Endothelial cell of umbilical vein (primary cell): ENCODE measurements around the gene FZD2. TPM values are rescaled to one million over a fixed set of nuclear protein-coding genes. Genes with fewer than 3 reads are reported as not detected.

Source experiments
- BruUV-seq: library from RNA; stranded (reverse); fragments of 400-500 nt; replicated peaks from 2 replicates; lab custom pipeline; 2021; lab: Mats Ljungman, UMichigan
- CTCF ChIA-PET: fragments of 300-600, 350-600 bp; sonication (Branson Sonifier 250); formaldehyde crosslinking; loops from one replicate; lab custom pipeline; 2021; ENCODE audit warnings: antibody characterized with exemption, inconsistent platforms; lab: Charles Lee
- POLR2A ChIA-PET: fragments of 300-600, 350-600 bp; sonication (Branson Sonifier 250); formaldehyde crosslinking; loops from one replicate; lab custom pipeline; 2021; ENCODE audit warnings: antibody characterized with exemption, inconsistent platforms; lab: Charles Lee
- DNase-seq: peaks from one replicate; pipeline ENCODE4 v3.0.0-alpha.2; 2011; ENCODE audit warnings: low read depth, low spot score
- FAIRE-seq: peaks from 2 replicates; lab custom pipeline; 2011; peaks lifted over from hg19 to GRCh38; lab: Jason Lieb, UNC
- H2AFZ ChIP-seq: 2 replicates; pipeline ENCODE4 v1.6.0; 2012; ENCODE audit warnings: low read depth, low read length, control low read depth, inconsistent platforms
- H3K27ac ChIP-seq: 2 replicates; pipeline ENCODE4 v1.5.1; 2011; ENCODE audit warnings: low read depth, mild to moderate bottlenecking, control low read depth, low read length, moderate library complexity; ENCODE audit not compliant: insufficient read depth
- H3K27me3 ChIP-seq, 2 experiments: 2 replicates each; pipeline versions ENCODE4 v1.6.0 to v1.6.1; 2011; ENCODE audit warnings: low read length in 2 of 2, mixed read lengths in 1 of 2; ENCODE audit not compliant: control insufficient read depth in 2 of 2, insufficient read depth in 2 of 2
- H3K36me3 ChIP-seq, 2 experiments: 2 replicates in 1 of 2; 3 replicates in 1 of 2; pipeline ENCODE4 v1.5.1; 2011; ENCODE audit warnings: low read length in 2 of 2, mild to moderate bottlenecking in 1 of 2, moderate library complexity in 1 of 2; ENCODE audit not compliant: control insufficient read depth in 2 of 2, insufficient read depth in 2 of 2; ENCODE audit errors: extremely low read depth in 1 of 2
- H3K4me1 ChIP-seq: 3 replicates; pipeline ENCODE4 v1.5.1; 2011; ENCODE audit warnings: mild to moderate bottlenecking, low read length; ENCODE audit not compliant: control insufficient read depth, insufficient read depth; ENCODE audit errors: extremely low read depth
- H3K4me2 ChIP-seq: 2 replicates; pipeline ENCODE4 v1.6.1; 2011; ENCODE audit warnings: low read length, control low read depth, mixed read lengths; ENCODE audit not compliant: insufficient read depth
- H3K4me3 ChIP-seq, 3 experiments: fragments of 200-600 bp in 1 of 3; sonication (generic), shearing (Covaris generic) in 1 of 3; replicated peaks in 1 of 3; 2 replicates each; pipeline ENCODE4 v1.5.1; 2011 to 2016; ENCODE audit warnings: control low read depth in 3 of 3, low read length in 3 of 3, mild to moderate bottlenecking in 2 of 3, inconsistent platforms in 1 of 3, low read depth in 1 of 3, moderate library complexity in 1 of 3; ENCODE audit not compliant: insufficient read depth in 1 of 3
- H3K79me2 ChIP-seq: 2 replicates; pipeline ENCODE4 v1.6.0; 2012; ENCODE audit warnings: low read length, inconsistent platforms; ENCODE audit not compliant: control insufficient read depth, insufficient read depth
- H3K9ac ChIP-seq: replicated peaks from 2 replicates; pipeline ENCODE3; 2011; ENCODE audit warnings: low read length, control low read depth; ENCODE audit not compliant: insufficient read depth; ENCODE audit errors: extremely low read depth
- H3K9me1 ChIP-seq: replicated peaks from 3 replicates; pipeline ENCODE4 v1.6.0; 2011; ENCODE audit warnings: mild to moderate bottlenecking, low read length; ENCODE audit not compliant: control insufficient read depth, insufficient read depth; ENCODE audit errors: extremely low read depth
- H3K9me3 ChIP-seq: replicated peaks from 2 replicates; pipeline ENCODE4 v1.5.1; 2012; ENCODE audit warnings: low read length, inconsistent platforms; ENCODE audit not compliant: control insufficient read depth, insufficient read depth
- H4K20me1 ChIP-seq: replicated peaks from 2 replicates; pipeline ENCODE3; 2011; ENCODE audit warnings: mild to moderate bottlenecking, low read length; ENCODE audit not compliant: control insufficient read depth, insufficient read depth; ENCODE audit errors: extremely low read depth
- EZH2 ChIP-seq: IDR thresholded peaks from 2 replicates; pipeline ENCODE4 v1.6.1; 2012; ENCODE audit warnings: borderline replicate concordance, low read depth, mild to moderate bottlenecking, moderate library complexity, low read length, inconsistent platforms; ENCODE audit not compliant: severe bottlenecking
- FOS ChIP-seq: IDR thresholded peaks from 2 replicates; pipeline ENCODE4 v1.6.1; 2011; ENCODE audit warnings: mild to moderate bottlenecking, low read length, moderate library complexity, borderline replicate concordance; ENCODE audit not compliant: insufficient read depth
- GATA2 ChIP-seq: IDR thresholded peaks from 2 replicates; pipeline ENCODE4 v1.7.0; 2011; ENCODE audit warnings: low read depth, mild to moderate bottlenecking, moderate library complexity, mixed read lengths, low read length; ENCODE audit not compliant: insufficient read length, insufficient read depth
- POLR2AphosphoS5 ChIP-seq: IDR thresholded peaks from 2 replicates; pipeline ENCODE4 v1.6.1; 2012; ENCODE audit warnings: low read depth, mild to moderate bottlenecking, control low read depth, low read length, moderate library complexity; ENCODE audit not compliant: insufficient read depth
- dilution Hi-C: fragments of 300-500 bp; cut with MboI; formaldehyde crosslinking; loops from one replicate; pipeline ENCODE4 v1.15.0; 2019; ENCODE audit warnings: low sequenced_read_pairs; ENCODE audit not compliant: extremely low pct_ligation_motif_present
- intact Hi-C: fragments of 100-400 bp; cut with micrococcal nuclease; formaldehyde crosslinking; loops from one replicate; pipeline ENCODE4 v1.10.0; 2022
- polyA plus RNA-seq, 4 experiments: library from polyadenylated mRNA; depleted of rRNA in 3 of 4; stranded (reverse) in 3 of 4; unstranded in 1 of 4; fragments of >200 nt; gene quantifications; 2 replicates each; pipeline versions ENCODE4 v1.2.1 to v1.2.3, GENCODE V29; 2011 to 2012; ENCODE audit warnings: missing spikeins in 1 of 4
- total RNA-seq: library from RNA; stranded (reverse); gene quantifications from 2 replicates; pipeline ENCODE4 v1.2.3, GENCODE V29; 2021
- TF ChIP-seq, protein P1 (sequence below), 2 donors: IDR thresholded peaks; 1 replicate in 1 of 2; 2 replicates in 1 of 2; pipeline ENCODE4 v1.5.1; 2011; ENCODE audit warnings: low read length in 2 of 2, mild to moderate bottlenecking in 2 of 2, moderate library complexity in 2 of 2, control low read depth in 1 of 2, inconsistent platforms in 1 of 2, low read depth in 1 of 2; ENCODE audit not compliant: insufficient read depth in 1 of 2; ENCODE audit errors: extremely low read depth in 1 of 2

The FZD2 gene
- total and polyA plus RNA-seq, 2 donors (not counting 3 experiments of a cell fraction or from before 2014, with no cell fraction given): 5.8 to 14.0 TPM

DNA sequence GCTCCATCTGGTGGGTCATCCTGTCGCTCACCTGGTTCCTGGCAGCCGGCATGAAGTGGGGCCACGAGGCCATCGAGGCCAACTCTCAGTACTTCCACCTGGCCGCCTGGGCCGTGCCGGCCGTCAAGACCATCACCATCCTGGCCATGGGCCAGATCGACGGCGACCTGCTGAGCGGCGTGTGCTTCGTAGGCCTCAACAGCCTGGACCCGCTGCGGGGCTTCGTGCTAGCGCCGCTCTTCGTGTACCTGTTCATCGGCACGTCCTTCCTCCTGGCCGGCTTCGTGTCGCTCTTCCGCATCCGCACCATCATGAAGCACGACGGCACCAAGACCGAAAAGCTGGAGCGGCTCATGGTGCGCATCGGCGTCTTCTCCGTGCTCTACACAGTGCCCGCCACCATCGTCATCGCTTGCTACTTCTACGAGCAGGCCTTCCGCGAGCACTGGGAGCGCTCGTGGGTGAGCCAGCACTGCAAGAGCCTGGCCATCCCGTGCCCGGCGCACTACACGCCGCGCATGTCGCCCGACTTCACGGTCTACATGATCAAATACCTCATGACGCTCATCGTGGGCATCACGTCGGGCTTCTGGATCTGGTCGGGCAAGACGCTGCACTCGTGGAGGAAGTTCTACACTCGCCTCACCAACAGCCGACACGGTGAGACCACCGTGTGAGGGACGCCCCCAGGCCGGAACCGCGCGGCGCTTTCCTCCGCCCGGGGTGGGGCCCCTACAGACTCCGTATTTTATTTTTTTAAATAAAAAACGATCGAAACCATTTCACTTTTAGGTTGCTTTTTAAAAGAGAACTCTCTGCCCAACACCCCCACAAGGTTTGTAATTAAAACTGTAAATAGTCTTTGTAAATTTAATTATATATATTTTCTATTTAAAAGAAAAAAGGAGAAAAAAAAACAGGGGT lies 1.7 kb downstream of the FZD2 start:
- Histone ChIP-seq H3K27me3 (peaks cover 27 to 38% of the 10 kb centered on the region in 2 experiments), H3K4me3 (no peak overlapping the region), H3K4me1 (peaks cover 7% of the 10 kb centered on the region), H3K9me1 (no peaks in the 10 kb centered on the region), H3K4me2 (no peak overlapping the region), H3K79me2 (no peaks in the 10 kb centered on the region), H2AFZ (no peak overlapping the region), H3K9me3 (no peaks in the 10 kb centered on the region), H3K27ac (no peak overlapping the region), H4K20me1 (no peaks in the 10 kb centered on the region), H3K9ac (no peak overlapping the region), H3K36me3 (no peaks in the 10 kb centered on the region)
- FAIRE-seq (no peak), DNase-seq (no peak)
- no TSS peak for BruUV-seq
- intact Hi-C loops (no loop called here), dilution Hi-C loops (no loop called here)
- CTCF ChIA-PET: interaction anchor here (1.1 to 2.2 kb wide), 2 partner anchors 36 to 55 kb away, joined by 3 to 11 read pairs; partner anchors contain the start of gene GPATCH8
- POLR2A ChIA-PET: no interaction called here
- TF ChIP-seq, protein P1, sequence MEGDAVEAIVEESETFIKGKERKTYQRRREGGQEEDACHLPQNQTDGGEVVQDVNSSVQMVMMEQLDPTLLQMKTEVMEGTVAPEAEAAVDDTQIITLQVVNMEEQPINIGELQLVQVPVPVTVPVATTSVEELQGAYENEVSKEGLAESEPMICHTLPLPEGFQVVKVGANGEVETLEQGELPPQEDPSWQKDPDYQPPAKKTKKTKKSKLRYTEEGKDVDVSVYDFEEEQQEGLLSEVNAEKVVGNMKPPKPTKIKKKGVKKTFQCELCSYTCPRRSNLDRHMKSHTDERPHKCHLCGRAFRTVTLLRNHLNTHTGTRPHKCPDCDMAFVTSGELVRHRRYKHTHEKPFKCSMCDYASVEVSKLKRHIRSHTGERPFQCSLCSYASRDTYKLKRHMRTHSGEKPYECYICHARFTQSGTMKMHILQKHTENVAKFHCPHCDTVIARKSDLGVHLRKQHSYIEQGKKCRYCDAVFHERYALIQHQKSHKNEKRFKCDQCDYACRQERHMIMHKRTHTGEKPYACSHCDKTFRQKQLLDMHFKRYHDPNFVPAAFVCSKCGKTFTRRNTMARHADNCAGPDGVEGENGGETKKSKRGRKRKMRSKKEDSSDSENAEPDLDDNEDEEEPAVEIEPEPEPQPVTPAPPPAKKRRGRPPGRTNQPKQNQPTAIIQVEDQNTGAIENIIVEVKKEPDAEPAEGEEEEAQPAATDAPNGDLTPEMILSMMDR (IDR thresholded peaks at IDR 0.05; ENCODE audit: extremely low read depth in 1 of 2, insufficient read depth in 1 of 2, low read depth in 1 of 2, low read length in 2 of 2): no peak
- no peak for TF ChIP-seq POLR2AphosphoS5
- TF ChIP-seq GATA2: no peak
- no peak for TF ChIP-seq FOS
- TF ChIP-seq EZH2: peak; percentile 75
